ENCODE measurements around the gene PCGF5.

PCGF5 gene

DNA sequence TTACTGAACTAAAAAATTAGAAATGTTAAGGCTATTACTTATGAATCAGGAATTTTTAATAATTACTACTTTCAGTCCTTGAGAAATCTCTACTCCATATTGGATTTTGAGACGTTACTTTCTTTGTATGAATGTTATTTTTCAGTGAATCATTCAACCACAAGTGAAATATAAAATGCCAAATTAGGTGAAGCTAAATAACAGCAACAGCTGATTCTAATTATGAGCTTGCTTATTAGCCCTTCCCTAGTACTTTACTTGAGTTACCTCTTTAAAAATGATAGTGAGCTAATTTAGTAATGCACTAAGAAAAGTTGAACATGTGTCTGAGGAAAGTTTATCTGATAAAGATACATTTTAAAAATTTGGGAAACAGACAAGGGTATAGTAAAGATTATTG lies 51.4 kb downstream of the PCGF5 start:
- H3K4me3 ChIP-seq (ENCODE audit: low read depth, low read length) = no peak overlapping the region
- DNase-seq (ENCODE audit: low read depth) = no peak
- TF ChIP-seq, protein P1, sequence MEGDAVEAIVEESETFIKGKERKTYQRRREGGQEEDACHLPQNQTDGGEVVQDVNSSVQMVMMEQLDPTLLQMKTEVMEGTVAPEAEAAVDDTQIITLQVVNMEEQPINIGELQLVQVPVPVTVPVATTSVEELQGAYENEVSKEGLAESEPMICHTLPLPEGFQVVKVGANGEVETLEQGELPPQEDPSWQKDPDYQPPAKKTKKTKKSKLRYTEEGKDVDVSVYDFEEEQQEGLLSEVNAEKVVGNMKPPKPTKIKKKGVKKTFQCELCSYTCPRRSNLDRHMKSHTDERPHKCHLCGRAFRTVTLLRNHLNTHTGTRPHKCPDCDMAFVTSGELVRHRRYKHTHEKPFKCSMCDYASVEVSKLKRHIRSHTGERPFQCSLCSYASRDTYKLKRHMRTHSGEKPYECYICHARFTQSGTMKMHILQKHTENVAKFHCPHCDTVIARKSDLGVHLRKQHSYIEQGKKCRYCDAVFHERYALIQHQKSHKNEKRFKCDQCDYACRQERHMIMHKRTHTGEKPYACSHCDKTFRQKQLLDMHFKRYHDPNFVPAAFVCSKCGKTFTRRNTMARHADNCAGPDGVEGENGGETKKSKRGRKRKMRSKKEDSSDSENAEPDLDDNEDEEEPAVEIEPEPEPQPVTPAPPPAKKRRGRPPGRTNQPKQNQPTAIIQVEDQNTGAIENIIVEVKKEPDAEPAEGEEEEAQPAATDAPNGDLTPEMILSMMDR (IDR thresholded peaks at IDR 0.05; ENCODE audit: low read depth, low read length, missing control alignments) = no peak

DNA sequence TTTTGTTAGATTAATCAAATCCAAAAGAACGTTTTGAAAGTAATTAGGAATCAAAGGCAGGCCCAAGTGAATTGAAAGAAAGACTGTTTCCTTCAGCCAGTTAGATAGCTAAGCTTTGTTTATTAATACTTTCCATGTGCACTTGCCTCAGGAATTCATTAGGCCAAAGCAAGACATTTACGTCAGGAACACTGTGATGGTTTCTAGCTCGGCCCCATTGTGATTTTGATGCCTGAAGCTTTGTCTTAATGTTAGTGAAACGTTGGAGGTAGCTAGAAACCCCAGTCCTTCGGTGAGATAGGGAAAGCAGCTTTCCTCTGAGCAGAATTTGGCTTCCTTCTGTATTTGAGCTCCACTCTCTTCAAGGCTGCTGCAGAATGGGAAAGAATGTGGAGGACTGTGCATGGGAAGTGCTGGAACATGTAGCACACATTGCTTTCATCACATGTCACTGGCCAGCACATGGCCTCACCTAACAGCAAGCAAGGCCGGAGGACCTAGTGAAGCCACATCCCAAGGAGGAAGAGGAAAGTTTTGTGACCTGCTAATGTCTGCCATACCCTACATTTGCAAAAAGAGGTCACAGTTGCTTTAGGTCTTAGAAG lies 64.1 kb downstream of the PCGF5 start:
- no peak for DNase-seq (ENCODE audit: low read depth)
- no peak overlapping the region for H3K4me3 ChIP-seq (ENCODE audit: low read depth, low read length)
- TF ChIP-seq, protein P1 (IDR thresholded peaks at IDR 0.05; ENCODE audit: low read depth, low read length, missing control alignments) = no peak

DNA sequence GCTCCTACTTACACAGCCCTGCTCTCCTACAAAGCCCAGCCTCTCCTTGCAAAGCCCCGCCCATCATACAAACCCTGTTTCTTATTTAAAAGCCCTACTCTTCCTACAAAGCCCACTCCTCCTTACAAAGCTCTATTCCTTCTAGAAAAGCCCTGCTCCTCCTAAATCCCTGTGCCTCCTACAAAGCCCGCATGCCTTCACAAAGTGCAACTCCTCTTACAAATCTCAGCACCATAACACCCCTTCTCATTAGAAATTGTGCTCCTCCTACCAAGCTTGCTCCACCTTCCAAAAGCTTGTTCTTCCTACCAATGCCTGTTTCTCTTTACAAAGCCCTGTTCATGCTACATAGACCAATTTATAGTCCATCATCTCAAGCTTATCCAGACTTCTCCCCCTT lies 66.1 kb downstream of the PCGF5 start:
- H3K4me3 ChIP-seq (ENCODE audit: low read depth, low read length) = no peak overlapping the region
- DNase-seq (ENCODE audit: low read depth) = no peak
- TF ChIP-seq, protein P1 (IDR thresholded peaks at IDR 0.05; ENCODE audit: low read depth, low read length, missing control alignments) = no peak

DNA sequence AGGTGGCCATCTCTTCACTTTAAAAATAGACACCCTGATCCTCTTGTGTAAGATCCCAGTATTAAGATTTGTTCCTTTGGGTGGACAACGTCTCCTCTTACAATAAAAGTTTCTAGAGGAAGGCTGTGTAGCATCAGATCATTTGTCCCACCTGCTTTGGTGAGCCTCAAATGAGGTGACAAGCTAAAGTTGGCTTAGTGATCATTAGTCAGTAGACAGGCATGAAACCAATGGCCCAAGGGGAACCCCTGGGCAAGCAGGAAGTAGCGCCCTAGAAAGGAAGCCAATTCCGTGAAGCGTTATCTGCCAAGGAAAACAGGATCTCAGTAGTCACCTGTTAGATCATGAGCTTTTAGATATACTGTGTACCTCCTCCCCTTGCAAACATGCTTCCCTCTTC lies 66.8 kb downstream of the PCGF5 start:
- H3K4me3 ChIP-seq (ENCODE audit: low read depth, low read length) = no peak overlapping the region
- TF ChIP-seq, protein P1 (IDR thresholded peaks at IDR 0.05; ENCODE audit: low read depth, low read length, missing control alignments) = no peak
- no peak for DNase-seq (ENCODE audit: low read depth)

DNA sequence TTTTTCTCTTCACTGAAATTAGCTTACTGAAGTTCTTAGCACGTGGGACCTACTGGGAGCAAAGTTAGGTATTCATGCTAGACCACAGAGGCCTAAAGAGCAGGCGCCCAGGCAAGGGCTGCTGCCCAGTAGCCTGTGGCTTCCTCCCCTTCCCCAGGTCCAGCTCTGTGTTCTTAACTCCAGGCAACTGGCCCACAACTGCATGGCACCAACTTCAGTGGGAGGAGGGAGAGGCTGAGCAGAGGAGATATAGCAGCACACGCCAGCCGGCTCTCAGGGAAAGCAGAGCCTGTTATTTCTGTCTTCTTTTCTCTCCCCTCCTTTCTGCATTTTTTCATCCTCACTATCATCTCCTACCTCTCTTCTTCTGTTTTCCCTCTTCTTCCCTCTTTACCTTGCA lies 67.4 kb downstream of the PCGF5 start:
- no peak for DNase-seq (ENCODE audit: low read depth)
- TF ChIP-seq, protein P1 (IDR thresholded peaks at IDR 0.05; ENCODE audit: low read depth, low read length, missing control alignments) = no peak

DNA sequence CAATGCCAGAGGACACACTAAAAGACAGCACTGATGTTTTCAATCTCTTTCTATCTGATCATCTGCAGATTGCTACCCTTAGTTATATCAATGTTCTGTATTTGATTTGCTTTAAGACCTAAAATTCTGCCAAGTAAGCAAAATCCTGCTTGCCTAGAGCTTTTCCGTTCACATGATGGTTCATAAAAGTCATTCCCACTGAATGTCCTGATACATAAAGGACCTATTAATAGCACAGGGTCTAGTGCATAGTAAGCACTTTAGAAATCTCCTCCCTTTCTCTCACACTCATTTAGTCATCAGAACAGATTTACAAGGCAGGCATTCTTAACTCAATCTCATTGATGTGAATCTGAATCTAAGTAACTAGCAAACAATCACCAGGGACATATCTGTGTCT lies 68.8 kb downstream of the PCGF5 start:
- no peak overlapping the region for H3K4me3 ChIP-seq (ENCODE audit: low read depth, low read length)
- TF ChIP-seq, protein P1 (IDR thresholded peaks at IDR 0.05; ENCODE audit: low read depth, low read length, missing control alignments) = no peak
- DNase-seq (ENCODE audit: low read depth) = no peak

More for the DNA sequence above, 67.4 kb downstream of the PCGF5 start:
- no peak overlapping the region for H3K4me3 ChIP-seq (ENCODE audit: low read depth, low read length)

DNA sequence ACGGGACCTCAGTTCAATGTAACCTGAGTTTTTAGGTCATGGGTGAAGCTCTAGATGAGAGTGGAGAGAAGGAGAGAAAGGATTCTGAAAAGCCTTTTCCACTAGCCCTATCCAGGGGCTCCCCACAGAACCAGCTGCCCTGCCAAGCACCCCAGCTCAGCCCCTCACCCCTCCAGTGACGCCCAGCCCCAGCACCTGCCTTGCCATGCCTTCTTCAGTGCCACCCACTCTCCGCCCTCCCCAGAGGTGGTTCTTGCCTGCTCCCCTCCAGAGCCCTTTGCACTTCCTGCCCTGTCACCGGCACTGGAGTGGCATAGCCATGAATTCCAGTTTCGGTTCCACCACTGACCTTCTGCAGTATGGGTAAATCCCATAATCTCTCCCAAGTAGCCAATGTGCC lies 70.1 kb downstream of the PCGF5 start:
- DNase-seq (ENCODE audit: low read depth) = no peak
- TF ChIP-seq, protein P1 (IDR thresholded peaks at IDR 0.05; ENCODE audit: low read depth, low read length, missing control alignments) = no peak
- H3K4me3 ChIP-seq (ENCODE audit: low read depth, low read length) = no peak overlapping the region
